AG04450 (cell line): ENCODE measurements around the gene SMARCD1. TPM values are rescaled to one million over a fixed set of nuclear protein-coding genes. Genes with fewer than 3 reads are reported as not detected.

Experiments
- CTCF ChIA-PET: fragments of 300-600, 350-600 bp; formaldehyde crosslinking; extraction: SDS; loops from one replicate; lab custom pipeline; 2022; ENCODE audit warnings: antibody characterized with exemption, inconsistent platforms; lab: Charles Lee
- POLR2A ChIA-PET: fragments of 350-600 bp; formaldehyde crosslinking; extraction: SDS; loops from one replicate; lab custom pipeline; 2021; ENCODE audit warnings: antibody characterized with exemption, inconsistent platforms; lab: Yijun Ruan, JAX
- DNase-seq: peaks from one replicate; pipeline ENCODE4 v3.0.0-alpha.2; 2011; ENCODE audit warnings: low read depth, low spot score
- H3K27ac ChIP-seq: one replicate; pipeline ENCODE4 v1.5.1; 2012; ENCODE audit warnings: low read depth, low read length, control low read depth
- H3K27me3 ChIP-seq: one replicate; pipeline ENCODE4 v1.6.0; 2012; ENCODE audit warnings: low read length; ENCODE audit not compliant: control insufficient read depth, insufficient read depth
- H3K4me3 ChIP-seq: 2 replicates; pipeline ENCODE4 v1.5.1; 2011; ENCODE audit warnings: mild to moderate bottlenecking, low read depth, low read length, control low read depth
- H3K9me3 ChIP-seq: 2 replicates; pipeline ENCODE4 v1.5.1; 2012; ENCODE audit warnings: low read length; ENCODE audit not compliant: control insufficient read depth, insufficient read depth
- polyA plus RNA-seq: library from polyadenylated mRNA; depleted of rRNA; stranded (reverse); fragments of >200 nt; gene quantifications from 2 replicates; pipeline ENCODE4 v1.2.3, GENCODE V29; 2011
- TF ChIP-seq, protein P1 (sequence below): IDR thresholded peaks from 2 replicates; pipeline ENCODE4 v1.5.1; 2011; ENCODE audit warnings: low read depth, low read length, control low read depth, inconsistent platforms

Gene SMARCD1
- polyA plus RNA-seq, 1 experiment = 57.2 TPM

GRCh38 chr12:50099302-50100008 lies 14.3 kb downstream of the SMARCD1 start:
- TF ChIP-seq, protein P1, sequence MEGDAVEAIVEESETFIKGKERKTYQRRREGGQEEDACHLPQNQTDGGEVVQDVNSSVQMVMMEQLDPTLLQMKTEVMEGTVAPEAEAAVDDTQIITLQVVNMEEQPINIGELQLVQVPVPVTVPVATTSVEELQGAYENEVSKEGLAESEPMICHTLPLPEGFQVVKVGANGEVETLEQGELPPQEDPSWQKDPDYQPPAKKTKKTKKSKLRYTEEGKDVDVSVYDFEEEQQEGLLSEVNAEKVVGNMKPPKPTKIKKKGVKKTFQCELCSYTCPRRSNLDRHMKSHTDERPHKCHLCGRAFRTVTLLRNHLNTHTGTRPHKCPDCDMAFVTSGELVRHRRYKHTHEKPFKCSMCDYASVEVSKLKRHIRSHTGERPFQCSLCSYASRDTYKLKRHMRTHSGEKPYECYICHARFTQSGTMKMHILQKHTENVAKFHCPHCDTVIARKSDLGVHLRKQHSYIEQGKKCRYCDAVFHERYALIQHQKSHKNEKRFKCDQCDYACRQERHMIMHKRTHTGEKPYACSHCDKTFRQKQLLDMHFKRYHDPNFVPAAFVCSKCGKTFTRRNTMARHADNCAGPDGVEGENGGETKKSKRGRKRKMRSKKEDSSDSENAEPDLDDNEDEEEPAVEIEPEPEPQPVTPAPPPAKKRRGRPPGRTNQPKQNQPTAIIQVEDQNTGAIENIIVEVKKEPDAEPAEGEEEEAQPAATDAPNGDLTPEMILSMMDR = no peak
- POLR2A ChIA-PET = interaction anchor here (0.6 to 1.6 kb wide), 2 partner anchors 12 to 603 kb away, joined by 4 to 5 read pairs; partner anchors contain the start of gene COX14
- no peak for DNase-seq
- CTCF ChIA-PET = interaction anchor here (4.3 kb wide), 1 partner anchor 12 kb away, joined by 46 read pairs; the partner anchor contains the start of gene COX14
- no peak overlapping the region for H3K4me3 ChIP-seq
- no peaks in the 10 kb centered on the region for H3K9me3 ChIP-seq
- H3K27me3 ChIP-seq = no peaks in the 10 kb centered on the region
- no peak overlapping the region for H3K27ac ChIP-seq

GRCh38 chr12:50100561-50100960 lies 15.4 kb downstream of the SMARCD1 start:
- H3K27ac ChIP-seq = no peak overlapping the region
- no peak for DNase-seq
- POLR2A ChIA-PET = no interaction called here
- CTCF ChIA-PET = interaction anchor here (0.6 to 4.3 kb wide), 5 partner anchors 9 to 333 kb away, joined by 3 to 46 read pairs (median 4); partner anchors contain the start of gene COX14
- no peak overlapping the region for H3K4me3 ChIP-seq
- no peaks in the 10 kb centered on the region for H3K9me3 ChIP-seq
- TF ChIP-seq, protein P1 = no peak
- peaks cover 4% of the 10 kb centered on the region for H3K27me3 ChIP-seq

GRCh38 chr12:50101663-50102062 lies 16.5 kb downstream of the SMARCD1 start:
- no peaks in the 10 kb centered on the region for H3K9me3 ChIP-seq
- peak; percentile 42 for DNase-seq
- ChIA-PET POLR2A (no interaction called here), CTCF (interaction anchor here (0.6 to 4.3 kb wide), 9 partner anchors 9 to 213 kb away, joined by 3 to 46 read pairs (median 5); partner anchors contain the start of gene COX14)
- H3K27me3 ChIP-seq = peaks cover 5% of the 10 kb centered on the region
- TF ChIP-seq, protein P1 = peak; percentile 64
- H3K4me3 ChIP-seq = no peak overlapping the region
- H3K27ac ChIP-seq = no peak overlapping the region

- Histone ChIP-seq H3K27ac (no peak overlapping the region), H3K27me3 (peaks cover 5% of the 10 kb centered on the region), H3K9me3 (no peaks in the 10 kb centered on the region), H3K4me3 (no peak overlapping the region)
- DNase-seq = no peak
- TF ChIP-seq, protein P1 = no peak
- ChIA-PET POLR2A (no interaction called here), CTCF (interaction anchor here (0.6 to 4.3 kb wide), 8 partner anchors 9 to 212 kb away, joined by 3 to 46 read pairs (median 6); partner anchors contain the start of gene COX14)
Measured at GRCh38 chr12:50102131-50102531, 17.0 kb downstream of the SMARCD1 start.
